ENCODE results near the gene ABI3BP. TPM values are rescaled to one million over a fixed set of nuclear protein-coding genes. Genes with fewer than 3 reads are reported as not detected.

The ABI3BP gene
- total RNA-seq, 1 donor from 2014 or later = 23.6 TPM

DNA sequence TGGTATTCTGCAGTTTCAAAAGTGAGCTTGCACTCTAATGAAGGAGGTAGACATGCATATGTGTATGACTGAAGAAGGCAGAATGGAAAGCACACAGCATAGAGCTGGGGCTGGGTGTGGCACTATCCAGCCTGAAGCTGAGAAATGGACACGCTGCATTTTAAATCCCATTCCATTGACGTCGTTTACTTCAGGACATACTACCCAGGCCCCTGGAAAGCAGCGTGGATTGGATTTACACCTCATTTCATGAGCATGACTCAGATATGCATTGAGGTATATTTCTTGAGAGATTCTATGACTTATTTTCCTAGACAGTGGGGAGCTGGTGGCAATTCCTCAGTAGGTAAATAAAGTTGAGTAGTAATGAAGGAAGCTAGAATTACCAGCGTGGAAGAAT, 101.4 kb downstream of the ABI3BP start:
- H3K9me3 ChIP-seq (replicated peaks) = no peaks in the 10 kb centered on the region
- no peaks in the 10 kb centered on the region for H3K4me1 ChIP-seq
- TF ChIP-seq, protein P1, sequence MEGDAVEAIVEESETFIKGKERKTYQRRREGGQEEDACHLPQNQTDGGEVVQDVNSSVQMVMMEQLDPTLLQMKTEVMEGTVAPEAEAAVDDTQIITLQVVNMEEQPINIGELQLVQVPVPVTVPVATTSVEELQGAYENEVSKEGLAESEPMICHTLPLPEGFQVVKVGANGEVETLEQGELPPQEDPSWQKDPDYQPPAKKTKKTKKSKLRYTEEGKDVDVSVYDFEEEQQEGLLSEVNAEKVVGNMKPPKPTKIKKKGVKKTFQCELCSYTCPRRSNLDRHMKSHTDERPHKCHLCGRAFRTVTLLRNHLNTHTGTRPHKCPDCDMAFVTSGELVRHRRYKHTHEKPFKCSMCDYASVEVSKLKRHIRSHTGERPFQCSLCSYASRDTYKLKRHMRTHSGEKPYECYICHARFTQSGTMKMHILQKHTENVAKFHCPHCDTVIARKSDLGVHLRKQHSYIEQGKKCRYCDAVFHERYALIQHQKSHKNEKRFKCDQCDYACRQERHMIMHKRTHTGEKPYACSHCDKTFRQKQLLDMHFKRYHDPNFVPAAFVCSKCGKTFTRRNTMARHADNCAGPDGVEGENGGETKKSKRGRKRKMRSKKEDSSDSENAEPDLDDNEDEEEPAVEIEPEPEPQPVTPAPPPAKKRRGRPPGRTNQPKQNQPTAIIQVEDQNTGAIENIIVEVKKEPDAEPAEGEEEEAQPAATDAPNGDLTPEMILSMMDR (IDR thresholded peaks at IDR 0.05; ENCODE audit: borderline replicate concordance) = no peak
- intact Hi-C loops (cut with micrococcal nuclease) = no loop called here
- H3K27ac ChIP-seq (replicated peaks) = no peak overlapping the region
- DNase-seq = no peak
- H3K27me3 ChIP-seq (ENCODE audit: low read depth) = no peaks in the 10 kb centered on the region
- H3K4me3 ChIP-seq = no peak overlapping the region
- no peaks in the 10 kb centered on the region for H3K36me3 ChIP-seq

DNA sequence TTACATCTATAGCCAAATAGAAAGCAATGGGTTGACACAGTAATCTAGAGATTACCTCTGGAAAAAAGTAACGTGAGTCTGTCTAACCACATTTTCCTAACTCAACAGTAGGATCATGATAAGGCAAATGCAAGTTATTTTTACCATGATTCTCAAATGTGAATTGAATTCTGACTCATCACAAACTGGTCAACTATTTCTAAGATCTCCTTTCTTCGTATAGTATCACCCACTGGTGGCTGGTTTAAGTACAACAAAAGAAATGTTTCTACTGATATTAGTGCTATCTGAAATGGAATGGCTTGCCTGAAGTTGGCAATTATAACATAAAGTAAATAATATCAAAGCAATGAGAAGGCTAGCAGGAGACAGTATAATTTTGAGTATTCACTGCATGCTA, 102.2 kb downstream of the ABI3BP start:
- no peak overlapping the region for H3K4me3 ChIP-seq
- no peak overlapping the region for H3K27ac ChIP-seq (replicated peaks)
- no peaks in the 10 kb centered on the region for H3K9me3 ChIP-seq (replicated peaks)
- H3K27me3 ChIP-seq (ENCODE audit: low read depth) = no peaks in the 10 kb centered on the region
- intact Hi-C loops (cut with micrococcal nuclease) = no loop called here
- no peaks in the 10 kb centered on the region for H3K36me3 ChIP-seq
- DNase-seq = no peak
- TF ChIP-seq, protein P1 (IDR thresholded peaks at IDR 0.05; ENCODE audit: borderline replicate concordance) = peak; percentile 19
- H3K4me1 ChIP-seq = no peaks in the 10 kb centered on the region

DNA sequence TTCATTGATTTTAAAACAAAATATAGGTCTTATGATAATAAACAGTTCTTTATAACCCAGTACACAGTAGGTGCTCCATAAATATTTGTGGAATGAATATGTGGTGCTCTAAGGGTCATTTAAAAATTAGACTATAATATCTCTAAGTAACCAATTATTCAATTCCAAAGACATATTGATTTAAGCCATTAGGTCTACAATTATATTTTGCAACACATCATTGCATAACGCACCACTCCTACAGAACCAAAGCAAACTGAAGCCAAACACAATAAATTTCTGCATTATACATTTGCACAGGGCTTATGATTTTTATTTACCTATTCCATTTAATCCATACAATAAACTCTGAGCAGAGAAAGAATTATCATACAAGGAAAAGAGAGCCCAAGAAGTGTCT, 104.3 kb downstream of the ABI3BP start:
- intact Hi-C loops (cut with micrococcal nuclease) = no loop called here
- Histone ChIP-seq H3K27me3 (ENCODE audit: low read depth) (no peaks in the 10 kb centered on the region), H3K36me3 (no peaks in the 10 kb centered on the region), H3K9me3 (replicated peaks) (no peaks in the 10 kb centered on the region), H3K4me3 (no peak overlapping the region), H3K27ac (replicated peaks) (no peak overlapping the region), H3K4me1 (no peaks in the 10 kb centered on the region)
- TF ChIP-seq, protein P1 (IDR thresholded peaks at IDR 0.05; ENCODE audit: borderline replicate concordance) = no peak
- no peak for DNase-seq

DNA sequence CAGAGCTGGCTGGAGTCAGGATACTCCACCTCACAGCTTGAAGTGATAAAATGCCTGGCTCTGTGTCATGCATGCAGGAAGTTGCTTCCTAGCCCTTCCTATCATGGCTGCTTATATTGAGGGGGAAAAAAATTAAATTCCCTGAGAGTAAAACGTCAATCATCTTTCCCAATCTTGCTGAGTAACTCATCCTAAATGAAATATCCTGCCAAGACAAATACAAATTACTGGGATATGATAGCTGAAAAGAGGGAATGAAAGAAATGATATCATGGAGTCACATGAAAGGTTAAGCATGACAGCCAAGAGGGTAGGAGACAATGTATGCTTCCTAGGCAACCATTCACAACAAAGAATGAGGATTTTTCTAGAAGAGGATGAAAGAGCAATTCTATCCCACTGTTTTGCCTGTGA, 110.6 kb downstream of the ABI3BP start:
- no peaks in the 10 kb centered on the region for H3K9me3 ChIP-seq (replicated peaks)
- H3K27ac ChIP-seq (replicated peaks) = peak overlapping the region; percentile 38
- H3K27me3 ChIP-seq (ENCODE audit: low read depth) = no peaks in the 10 kb centered on the region
- no peak overlapping the region for H3K4me3 ChIP-seq
- H3K4me1 ChIP-seq = peaks cover 25% of the 10 kb centered on the region
- H3K36me3 ChIP-seq = no peaks in the 10 kb centered on the region
- no peak for DNase-seq
- TF ChIP-seq, protein P1 (IDR thresholded peaks at IDR 0.05; ENCODE audit: borderline replicate concordance) = no peak
- intact Hi-C loops (cut with micrococcal nuclease) = no loop called here

DNA sequence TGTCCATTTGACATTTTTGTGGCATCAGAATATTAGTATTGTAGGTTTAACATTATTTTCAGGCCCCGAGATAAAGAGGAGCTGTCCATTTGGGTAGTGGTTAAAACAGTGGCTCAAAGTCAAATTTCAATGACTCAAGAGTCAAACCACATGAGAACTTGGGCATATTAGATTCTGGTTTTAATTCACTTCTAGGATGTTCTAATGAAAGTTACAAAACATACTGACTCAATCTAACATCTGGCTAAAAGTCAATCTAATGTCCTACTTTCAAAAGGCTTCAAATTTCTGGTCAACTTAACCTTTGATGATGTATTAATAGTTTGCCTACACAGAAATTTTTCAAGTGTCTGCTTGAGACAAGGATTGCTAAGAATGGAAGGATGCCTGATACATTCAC, 112.4 kb downstream of the ABI3BP start:
- Histone ChIP-seq H3K36me3 (no peaks in the 10 kb centered on the region), H3K27me3 (ENCODE audit: low read depth) (no peaks in the 10 kb centered on the region), H3K4me3 (no peak overlapping the region), H3K27ac (replicated peaks) (peak overlapping the region; percentile 56), H3K4me1 (peaks cover 25% of the 10 kb centered on the region), H3K9me3 (replicated peaks) (no peaks in the 10 kb centered on the region)
- DNase-seq = no peak
- TF ChIP-seq, protein P1 (IDR thresholded peaks at IDR 0.05; ENCODE audit: borderline replicate concordance) = no peak
- intact Hi-C loops (cut with micrococcal nuclease) = no loop called here

DNA sequence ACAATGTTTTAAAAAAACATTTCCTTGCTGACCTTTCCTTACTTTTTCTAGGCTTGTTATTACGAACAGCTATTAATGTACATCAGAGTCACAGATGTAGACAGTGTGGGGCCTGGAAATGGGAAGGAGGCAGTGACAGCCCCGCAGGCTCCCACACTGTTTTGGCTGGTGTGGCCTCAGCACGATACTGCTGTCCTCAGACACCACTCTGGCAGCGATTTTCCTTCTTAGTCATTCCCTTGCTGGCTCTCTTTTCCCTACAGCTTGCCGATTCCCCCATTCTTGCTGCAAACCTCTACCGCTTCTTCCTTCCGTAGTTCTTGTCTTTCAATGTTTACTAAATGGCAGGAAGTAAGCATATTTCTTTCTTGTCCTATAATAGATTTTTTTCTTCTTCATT, 113.1 kb downstream of the ABI3BP start:
- H3K9me3 ChIP-seq (replicated peaks) = no peaks in the 10 kb centered on the region
- H3K36me3 ChIP-seq = no peaks in the 10 kb centered on the region
- intact Hi-C loops (cut with micrococcal nuclease) = no loop called here
- TF ChIP-seq, protein P1 (IDR thresholded peaks at IDR 0.05; ENCODE audit: borderline replicate concordance) = no peak
- no peak overlapping the region for H3K4me3 ChIP-seq
- DNase-seq = peak; percentile 31
- H3K27me3 ChIP-seq (ENCODE audit: low read depth) = no peaks in the 10 kb centered on the region
- H3K4me1 ChIP-seq = peaks cover 31% of the 10 kb centered on the region
- H3K27ac ChIP-seq (replicated peaks) = peak overlapping the region; percentile 56
